ENCODE results near the gene CDCA4. TPM values are rescaled to one million over a fixed set of nuclear protein-coding genes. Genes with fewer than 3 reads are reported as not detected.

CDCA4 gene
- total RNA-seq, 1 experiment from 2014 or later: 57.7 TPM

DNA sequence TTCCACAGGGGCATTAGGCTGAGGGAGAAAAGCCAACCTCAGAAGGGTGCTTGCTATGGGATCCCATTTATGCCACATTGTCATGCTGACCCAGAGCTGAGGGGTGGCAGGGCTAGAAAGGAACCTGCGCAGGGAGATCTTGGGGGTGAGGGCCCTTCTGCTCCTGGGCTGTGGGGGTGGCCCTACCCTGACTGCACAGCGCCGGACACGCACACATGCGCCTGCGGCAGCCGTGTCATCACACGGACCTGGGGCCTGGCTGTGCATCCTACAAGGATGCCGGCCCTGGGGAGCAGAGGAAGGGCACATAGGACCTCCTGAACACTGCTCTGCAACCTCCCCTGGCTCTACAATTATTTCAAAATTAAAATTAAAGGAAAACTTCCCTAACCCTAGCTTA, 6.9 kb downstream of the CDCA4 start:
- no peak overlapping the region for H4K91ac ChIP-seq (ENCODE audit: insufficient read length, low read depth, low read length)
- no CpG with 5 or more reads among the region's 9 CpGs for WGBS (ENCODE audit: extremely low coverage, insufficient read length, low lambda C conversion rate)
- Mint-ChIP-seq H3K36me3 (ENCODE audit: insufficient read depth in 1 of 3, low read depth in 3 of 3) (peaks cover 18 to 61% (median 55%) of the 10 kb centered on the region in 3 experiments; a peak in 6 of 7 replicates), H3K9me3 (no peaks in the 10 kb centered on the region), H3K4me1 (peaks cover 49 to 63% of the 10 kb centered on the region in 2 experiments), H3K27me3 (ENCODE audit: low read depth) (no peaks in the 10 kb centered on the region; the same call in 1 of the 2 replicates), H3K4me3 (peak overlapping the region in 1 of 2 experiments; percentile 16; a peak in 1 of 5 replicates), H3K27ac (peak overlapping the region; percentile 73 to 80 (median 79); a peak in 3 of 7 replicates)
- DNase-seq: no peak
- no peak overlapping the region for H2AK5ac ChIP-seq (ENCODE audit: insufficient read length, low read length)
- H4K5ac ChIP-seq (ENCODE audit: insufficient read length, low read depth, low read length): no peak overlapping the region
- H3K23ac ChIP-seq (ENCODE audit: insufficient read length, low read depth, low read length): no peak overlapping the region
- H3K56ac ChIP-seq (ENCODE audit: insufficient read length, low read depth, low read length): no peak overlapping the region
- no peak overlapping the region for H3K4ac ChIP-seq (ENCODE audit: low read depth, low read length)
- no peak overlapping the region for H2BK15ac ChIP-seq (ENCODE audit: low read depth, low read length)
- no peak overlapping the region for H3K9ac ChIP-seq (ENCODE audit: extremely low read depth, insufficient read length, low read length)
- H3T11ph ChIP-seq (ENCODE audit: low read length): no peak overlapping the region
- TF ChIP-seq, protein P1, sequence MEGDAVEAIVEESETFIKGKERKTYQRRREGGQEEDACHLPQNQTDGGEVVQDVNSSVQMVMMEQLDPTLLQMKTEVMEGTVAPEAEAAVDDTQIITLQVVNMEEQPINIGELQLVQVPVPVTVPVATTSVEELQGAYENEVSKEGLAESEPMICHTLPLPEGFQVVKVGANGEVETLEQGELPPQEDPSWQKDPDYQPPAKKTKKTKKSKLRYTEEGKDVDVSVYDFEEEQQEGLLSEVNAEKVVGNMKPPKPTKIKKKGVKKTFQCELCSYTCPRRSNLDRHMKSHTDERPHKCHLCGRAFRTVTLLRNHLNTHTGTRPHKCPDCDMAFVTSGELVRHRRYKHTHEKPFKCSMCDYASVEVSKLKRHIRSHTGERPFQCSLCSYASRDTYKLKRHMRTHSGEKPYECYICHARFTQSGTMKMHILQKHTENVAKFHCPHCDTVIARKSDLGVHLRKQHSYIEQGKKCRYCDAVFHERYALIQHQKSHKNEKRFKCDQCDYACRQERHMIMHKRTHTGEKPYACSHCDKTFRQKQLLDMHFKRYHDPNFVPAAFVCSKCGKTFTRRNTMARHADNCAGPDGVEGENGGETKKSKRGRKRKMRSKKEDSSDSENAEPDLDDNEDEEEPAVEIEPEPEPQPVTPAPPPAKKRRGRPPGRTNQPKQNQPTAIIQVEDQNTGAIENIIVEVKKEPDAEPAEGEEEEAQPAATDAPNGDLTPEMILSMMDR (conservative IDR thresholded peaks at IDR 0.05): no peak
- no peak overlapping the region for H2BK5ac ChIP-seq (ENCODE audit: insufficient read length, low read length)
- H2BK120ac ChIP-seq (ENCODE audit: low read depth, low read length, poor library complexity, severe bottlenecking): no peak overlapping the region
- no peak overlapping the region for H2BK12ac ChIP-seq (ENCODE audit: insufficient read length, low read depth, low read length)
- no peak overlapping the region for H3K4me2 ChIP-seq (ENCODE audit: insufficient read depth, insufficient read length, low read length)
- no peaks in the 10 kb centered on the region for H3K27me3 ChIP-seq (ENCODE audit: insufficient read depth, low read length)
- no peak overlapping the region for H4K8ac ChIP-seq (replicated peaks; ENCODE audit: insufficient read length, low read depth, low read length)
- H3K9me3 ChIP-seq (ENCODE audit: control insufficient read depth, low read depth, low read length): no peaks in the 10 kb centered on the region
- no peak overlapping the region for H3K27ac ChIP-seq (ENCODE audit: insufficient read length, low read depth, low read length)
- no peak overlapping the region for H3K14ac ChIP-seq (ENCODE audit: insufficient read depth, low read length)
- no peak overlapping the region for H2AFZ ChIP-seq (ENCODE audit: low read length)
- H3K79me2 ChIP-seq (ENCODE audit: insufficient read depth, low read length): peaks cover 63% of the 10 kb centered on the region
- peaks cover 3% of the 10 kb centered on the region for H4K20me1 ChIP-seq (ENCODE audit: control insufficient read depth, insufficient read depth, insufficient read length)
- H3K23me2 ChIP-seq (ENCODE audit: insufficient read length, low read depth, low read length, poor library complexity, severe bottlenecking): no peaks in the 10 kb centered on the region
- no peak overlapping the region for H2BK20ac ChIP-seq (ENCODE audit: low read depth, low read length, poor library complexity, severe bottlenecking)
- H3K79me1 ChIP-seq (ENCODE audit: insufficient read depth, low read depth, low read length, poor library complexity, severe bottlenecking): peaks cover 32% of the 10 kb centered on the region
- no peak overlapping the region for H3K18ac ChIP-seq (ENCODE audit: insufficient read length, low read depth, low read length)
- H3K4me1 ChIP-seq (ENCODE audit: insufficient read depth, low read length): peaks cover under 1% of the 10 kb centered on the region; the same call in 1 of the 2 replicates
